Fibroblast of the conjunctiva (primary cell): ENCODE data around the gene TBXAS1.

ENCODE experiments used
- DNase-seq: peaks from one replicate; pipeline ENCODE4 v3.0.0-alpha.2; 2010; ENCODE audit warnings: low read depth

The TBXAS1 gene

GRCh38 chr7:139855498-139856270, 26.6 kb downstream of the TBXAS1 start:
- no peak for DNase-seq

- DNase-seq, result no peak
These were observed 28.7 kb downstream of the TBXAS1 start for GRCh38 chr7:139857791-139858190.

DNA sequence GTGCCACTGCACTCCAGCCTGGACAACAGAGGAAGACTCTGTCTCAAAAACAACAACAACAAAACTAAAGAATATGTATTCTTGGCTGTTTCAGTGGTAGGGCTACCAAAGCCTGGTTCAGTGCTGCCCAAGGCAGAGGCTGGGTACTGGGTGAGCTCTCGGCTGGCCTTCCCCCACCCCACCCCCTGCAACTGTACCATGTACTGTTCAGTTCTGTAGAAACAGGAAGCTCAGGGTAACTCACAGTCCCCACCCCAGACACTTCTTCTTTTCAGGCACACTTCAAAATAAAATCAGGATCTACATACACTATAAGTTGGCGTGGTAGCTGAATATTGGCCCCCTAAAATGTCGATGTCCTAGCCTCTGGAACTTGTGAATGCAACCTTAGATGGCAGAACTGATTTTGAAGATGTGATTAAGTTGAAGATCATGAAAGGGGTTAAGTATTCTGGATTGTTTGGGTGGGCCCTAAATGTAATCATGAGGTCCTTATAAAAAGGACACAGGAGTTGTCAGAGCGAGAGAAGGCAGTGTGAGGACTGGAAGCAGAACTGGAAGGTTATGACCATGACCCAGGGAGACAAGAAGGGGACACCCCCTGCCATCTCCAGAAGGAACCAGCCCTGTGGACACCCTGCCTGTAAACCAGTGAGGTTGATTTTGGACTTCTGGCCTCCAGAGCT, 31.2 kb downstream of the TBXAS1 start:
- DNase-seq, result no peak

DNA sequence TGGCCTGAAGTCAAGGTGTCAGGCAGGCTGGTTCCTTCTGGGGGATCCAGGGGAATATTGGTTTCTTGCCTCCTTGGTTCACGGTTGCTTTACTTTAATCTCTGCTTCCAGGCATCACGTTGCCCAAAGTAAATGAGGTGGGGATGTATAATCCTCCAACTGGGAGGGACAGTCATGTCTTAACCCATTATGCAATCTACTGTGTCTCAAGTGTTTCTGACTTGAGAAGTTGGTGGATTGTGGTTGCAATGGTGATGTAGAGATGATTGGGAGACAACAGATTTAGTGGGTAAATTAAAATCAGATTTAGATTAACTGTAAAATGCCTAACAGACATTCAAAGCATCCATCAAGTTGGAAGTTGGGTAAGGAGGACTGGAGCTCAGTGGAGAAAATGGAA, 32.7 kb downstream of the TBXAS1 start:
- DNase-seq, result no peak

- DNase-seq, result no peak
These were observed 37.2 kb downstream of the TBXAS1 start for GRCh38 chr7:139866047-139866837.

DNA sequence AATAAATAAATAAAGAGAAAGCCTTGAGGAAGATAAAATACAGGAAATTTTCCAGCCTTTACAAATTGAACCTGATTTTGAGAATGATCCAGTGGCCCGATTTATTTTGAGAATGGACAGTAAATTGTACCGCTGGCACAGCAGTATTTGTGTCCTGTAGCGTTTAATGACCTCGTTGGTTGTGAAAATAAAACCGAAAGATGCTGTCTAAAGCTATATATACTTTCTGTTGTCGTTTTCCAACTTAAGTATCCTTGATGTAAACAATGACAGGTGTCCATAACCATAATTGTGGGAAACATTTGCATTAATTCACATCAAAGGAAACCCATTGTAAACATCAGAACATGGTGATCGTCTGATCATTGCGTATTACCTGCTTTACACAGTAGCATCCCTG, 38.8 kb downstream of the TBXAS1 start:
- no peak for DNase-seq

DNA sequence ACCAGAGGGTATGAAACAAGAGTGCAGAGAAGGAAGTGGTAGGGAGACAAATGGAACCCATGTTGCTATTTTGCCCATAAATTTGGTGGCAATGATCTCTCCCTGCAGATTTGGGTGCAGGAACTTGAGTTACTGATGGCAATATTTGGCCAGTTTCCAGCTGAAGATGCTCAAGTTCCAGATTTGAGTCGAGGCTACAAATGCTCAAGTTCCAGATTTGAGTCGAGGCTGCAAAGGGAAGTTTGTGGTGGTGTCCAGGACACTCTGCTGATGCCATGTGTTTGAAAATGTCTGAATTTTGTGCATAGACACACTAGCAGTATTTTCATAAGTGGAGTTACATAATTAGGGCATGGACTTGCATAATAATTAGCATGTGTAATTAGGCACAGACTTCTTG, 40.8 kb downstream of the TBXAS1 start:
- DNase-seq, result no peak

GRCh38 chr7:139870380-139870779, 41.3 kb downstream of the TBXAS1 start:
- DNase-seq, result no peak

GRCh38 chr7:139871331-139871730, 42.3 kb downstream of the TBXAS1 start:
- peak; percentile 85 for DNase-seq

- DNase-seq, result no peak
These were observed 42.8 kb downstream of the TBXAS1 start for GRCh38 chr7:139871820-139872219.

DNA sequence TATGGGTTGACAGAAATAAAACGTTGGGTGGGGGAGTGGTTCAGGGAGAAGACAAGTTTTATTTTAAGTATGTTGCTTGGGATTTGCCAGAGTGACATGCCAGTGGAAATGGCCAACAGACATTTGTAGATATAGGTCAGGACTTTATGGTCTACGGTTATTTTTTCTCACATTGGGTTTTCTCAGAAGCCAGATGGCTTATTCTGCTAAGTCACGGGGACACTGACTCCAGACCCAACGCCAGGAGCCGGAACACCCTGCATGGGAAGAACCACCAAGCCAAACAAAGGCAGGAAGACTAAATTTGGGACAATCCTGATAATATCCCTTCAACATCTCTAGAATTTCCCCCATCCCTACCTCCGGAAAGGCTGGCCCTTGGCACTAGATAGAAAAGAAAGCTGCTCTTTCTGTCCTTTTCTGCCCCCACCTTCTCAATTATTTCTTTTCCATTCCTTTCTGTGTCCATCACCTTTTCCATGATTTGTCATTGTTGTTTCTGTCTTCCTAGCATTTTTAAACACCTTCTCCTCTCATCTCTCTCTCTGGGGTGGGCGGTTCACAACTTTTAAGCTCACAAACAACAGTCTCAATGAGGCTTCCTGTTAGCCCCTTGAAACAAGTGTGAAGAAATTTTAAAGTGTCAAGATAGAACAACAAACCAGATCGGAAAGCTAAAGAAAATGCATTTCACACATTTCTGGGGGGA, 44.7 kb downstream of the TBXAS1 start:
- DNase-seq, result no peak

- DNase-seq, result no peak
These were observed 45.2 kb downstream of the TBXAS1 start for GRCh38 chr7:139874302-139874629.

DNA sequence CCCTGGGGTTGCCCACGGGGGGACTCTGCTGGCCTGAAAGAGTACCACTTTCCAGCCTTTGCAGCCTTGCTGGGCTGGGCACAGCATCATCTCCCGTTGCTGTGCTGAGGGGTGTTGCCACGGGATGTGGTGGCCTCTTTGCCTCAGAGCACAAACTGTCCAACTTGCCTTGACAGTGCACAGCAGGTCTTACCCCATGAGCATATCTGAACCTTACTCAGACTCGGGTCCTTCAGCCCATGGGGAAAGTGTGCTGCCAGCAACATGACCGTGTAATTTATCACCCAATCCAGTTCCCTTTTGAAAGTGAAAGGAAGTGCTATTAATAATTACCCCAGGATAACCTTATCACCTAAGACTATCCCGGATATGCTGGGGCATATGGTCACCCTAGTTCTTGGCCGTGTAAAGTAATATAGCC, 46.8 kb downstream of the TBXAS1 start:
- DNase-seq, result no peak

DNA sequence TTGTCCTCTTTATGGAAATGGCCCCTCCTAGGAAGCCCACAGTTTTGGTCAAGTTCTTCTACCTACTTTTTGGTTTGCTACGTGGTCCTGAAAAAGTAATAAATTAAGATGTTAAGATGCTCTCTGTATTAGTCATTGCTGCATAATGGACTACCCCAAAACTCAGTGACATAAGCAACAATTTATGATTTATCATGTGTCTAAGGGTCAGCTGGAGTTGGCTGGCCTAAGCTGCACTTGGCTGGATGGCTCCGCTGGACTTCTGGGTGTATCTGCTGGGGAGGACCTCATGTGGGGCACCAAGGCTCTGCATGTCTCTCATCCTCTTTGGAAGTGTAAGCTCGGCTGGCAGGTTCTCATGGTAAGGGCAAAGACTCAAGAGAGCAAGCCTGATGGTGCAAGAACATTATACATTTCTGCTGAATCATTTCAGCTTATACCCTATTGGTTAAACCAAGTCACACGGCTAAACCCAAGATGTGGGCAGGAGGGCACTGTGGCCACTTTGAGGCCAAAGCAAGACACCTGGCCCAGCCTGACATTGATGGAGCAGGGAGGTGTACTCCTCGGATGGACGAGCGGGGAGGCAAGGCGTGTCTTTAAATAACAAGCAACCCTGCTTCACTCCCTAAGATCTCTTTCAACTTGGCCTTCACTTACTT, 47.7 kb downstream of the TBXAS1 start:
- DNase-seq, result no peak

DNA sequence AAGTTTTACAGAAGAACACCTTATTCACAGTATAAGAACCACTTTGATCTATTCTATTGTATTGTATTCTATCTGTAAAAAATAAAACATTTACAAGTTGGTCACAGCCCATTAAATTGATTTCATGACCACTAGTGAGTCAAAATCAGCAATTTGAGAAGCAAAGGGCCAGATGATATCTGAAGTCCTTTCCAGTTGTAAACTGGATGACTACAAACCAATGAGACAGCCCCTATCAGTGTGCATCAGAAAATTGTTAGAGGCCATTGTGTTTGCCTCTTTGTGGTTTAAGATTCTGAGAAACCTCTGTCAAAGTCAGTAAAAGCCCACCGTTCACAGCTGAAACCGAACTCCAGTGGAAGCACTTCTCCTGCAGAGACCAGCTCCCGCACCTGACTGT, 54.8 kb downstream of the TBXAS1 start:
- DNase-seq, result no peak

DNA sequence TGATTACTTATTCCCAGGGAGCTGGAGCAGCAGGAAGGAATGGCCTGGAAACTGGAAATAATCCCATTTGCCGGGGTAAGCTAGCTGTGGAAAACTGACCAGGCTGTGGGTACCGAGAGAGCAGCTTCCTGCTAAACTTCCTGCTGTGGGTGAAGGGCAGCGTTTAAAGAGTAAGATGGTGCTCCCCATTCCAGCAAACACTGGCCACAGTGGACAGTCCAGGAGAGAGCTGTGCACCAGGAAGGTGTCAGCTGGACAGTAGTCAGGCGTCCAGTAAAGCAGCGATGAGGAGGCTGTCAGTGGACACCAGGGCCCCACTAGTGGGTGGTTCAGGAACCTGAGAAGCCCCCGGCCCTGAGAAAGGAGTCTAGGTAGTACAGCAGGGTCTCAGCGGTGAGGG, 55.4 kb downstream of the TBXAS1 start:
- DNase-seq, result no peak

- DNase-seq, result no peak
These were observed 56.4 kb downstream of the TBXAS1 start for GRCh38 chr7:139885511-139885910.

DNA sequence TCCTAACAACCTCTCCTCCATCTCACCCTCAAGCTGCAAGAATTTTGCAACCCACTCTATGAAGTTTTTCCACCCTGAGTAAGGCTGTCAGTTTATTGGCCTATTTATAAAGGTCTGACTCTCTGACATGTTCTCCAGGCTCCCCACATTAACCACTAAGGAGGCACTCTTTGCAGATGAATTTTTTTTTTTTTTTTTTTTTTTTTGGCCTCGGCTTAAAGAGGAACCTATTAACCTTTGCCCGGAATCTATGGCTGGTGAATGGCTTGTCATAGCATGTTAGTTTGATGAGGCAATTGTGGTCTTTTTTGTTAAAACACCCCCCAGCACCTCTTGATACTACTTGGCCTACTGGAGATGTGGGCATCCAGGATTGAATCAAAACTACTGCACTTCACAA, 57.1 kb downstream of the TBXAS1 start:
- DNase-seq, result no peak

- no peak for DNase-seq
These were observed 57.8 kb downstream of the TBXAS1 start for GRCh38 chr7:139886899-139887298.

DNA sequence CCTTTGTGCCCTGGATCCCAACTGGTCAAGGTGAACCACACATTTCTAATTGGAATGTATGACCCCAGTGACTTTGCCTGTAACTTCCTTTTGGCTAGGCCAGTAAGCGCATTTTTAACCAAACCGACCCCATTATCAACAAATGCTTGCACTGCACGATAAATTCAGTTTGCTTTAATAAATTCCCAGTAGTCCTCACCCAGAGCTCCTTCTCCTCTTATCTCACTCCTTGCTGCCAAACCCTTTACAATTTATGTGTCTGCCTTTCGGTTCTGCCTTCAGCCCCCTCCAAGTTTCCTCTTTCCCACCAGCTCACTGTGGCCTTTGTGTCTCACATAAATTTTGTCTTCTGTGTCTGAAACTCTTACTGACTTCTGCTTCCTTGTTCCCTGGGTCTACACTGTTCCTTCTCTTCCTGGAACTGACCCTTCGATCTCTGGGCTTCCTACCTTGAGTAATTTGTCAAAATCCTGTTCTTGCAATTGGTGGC, 59.0 kb downstream of the TBXAS1 start:
- DNase-seq, result no peak

GRCh38 chr7:139889186-139889871, 60.3 kb downstream of the TBXAS1 start:
- DNase-seq, result no peak
